H1 (cell line): ENCODE data around the gene EEF1AKMT2. TPM values are rescaled to one million over a fixed set of nuclear protein-coding genes. Genes with fewer than 3 reads are reported as not detected.

Source experiments
- polyA plus RNA-seq, 7 experiments: library from polyadenylated mRNA; depleted of rRNA in 3 of 7; stranded (reverse) in 5 of 7; unstranded in 2 of 7; fragments of >200 nt in 5 of 7; fragments of 200-250 nt in 2 of 7; gene quantifications; 1 replicate in 5 of 7; 2 replicates in 1 of 7; 4 replicates in 1 of 7; pipeline versions ENCODE4 v1.2.1 to v1.2.3, GENCODE V29; 2011 to 2013; ENCODE audit warnings: missing spikeins in 2 of 7, mixed read lengths in 2 of 7
- small RNA-seq: library from polyadenylated mRNA; stranded (forward); fragments of <200 nt; extraction: miRNeasy Mini kit (QIAGEN cat#:217004); gene quantifications from one replicate; pipeline ENCODE3, GENCODE V24; 2013; ENCODE audit not compliant: insufficient read depth
- total RNA-seq: library from RNA; stranded (reverse); fragmentation: NEBNext Ultra II Directional; extraction: Animal tissue kit (Norgen Biotek cat#: 25700); gene quantifications from 2 replicates; pipeline ENCODE4 v1.2.1, GENCODE V29; 2021

EEF1AKMT2 gene
- total and polyA plus RNA-seq, 2 of the 8 experiments (the other 6 are each of a cell fraction or from before 2014, with no cell fraction given): 9.8 to 26.8 TPM

Small RNA genes lying within 50 kb of the gene (small RNA-seq; reads per million reads assigned to genes)
- not detected for gene RF00019

Other genes starting within 250 kb of the EEF1AKMT2 start
- 13.9 and 14.4 TPM in 2 replicates for gene FAM53B, start 47.5 kb downstream of the EEF1AKMT2 start, total RNA-seq
- 5.3 and 7.9 TPM in 2 replicates for gene FAM53B, start 47.5 kb downstream of the EEF1AKMT2 start, polyA plus RNA-seq (2011; rRNA removed)
- 13.8 and 14.4 TPM in 2 replicates for gene ABRAXAS2, start 9.9 kb upstream of the EEF1AKMT2 start, total RNA-seq
- gene ABRAXAS2, start 9.9 kb upstream of the EEF1AKMT2 start, polyA plus RNA-seq (2011; rRNA removed): 4.1 and 5.8 TPM in 2 replicates
- 17.7 and 19.9 TPM in 2 replicates for gene ZRANB1, start 150.2 kb upstream of the EEF1AKMT2 start, total RNA-seq
- gene ZRANB1, start 150.2 kb upstream of the EEF1AKMT2 start, polyA plus RNA-seq (2011; rRNA removed): 3.9 and 6.1 TPM in 2 replicates